ENCODE measurements around the gene DIABLO.

Gene DIABLO

DNA sequence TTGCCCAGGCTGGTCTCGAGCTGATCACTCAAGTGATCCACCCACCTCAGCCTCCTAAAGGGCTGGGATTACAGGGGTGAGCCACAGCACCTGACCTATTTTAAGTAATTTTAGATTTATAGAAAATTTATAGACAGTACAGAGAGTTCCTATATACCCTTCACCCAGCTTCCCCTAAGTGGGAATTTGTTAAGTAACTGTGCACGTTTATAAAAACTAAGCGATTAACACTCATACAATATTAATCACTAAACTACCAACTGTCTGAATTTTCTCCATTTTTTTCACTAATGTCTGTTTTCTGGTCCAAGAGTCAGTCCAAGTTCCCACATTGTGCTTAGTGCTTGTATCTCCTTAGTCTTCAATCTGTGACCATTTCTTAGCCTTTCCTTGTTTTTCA lies 57.4 kb downstream of the DIABLO start:
- TF ChIP-seq CTCF (IDR thresholded peaks at IDR 0.05; ENCODE audit: low read depth, low read length): no peak
- no peak overlapping the region for H3K4me3 ChIP-seq (ENCODE audit: low read depth, low read length)

GRCh38 chr12:122167356-122167925 lies 58.4 kb downstream of the DIABLO start:
- TF ChIP-seq CTCF (IDR thresholded peaks at IDR 0.05; ENCODE audit: low read depth, low read length): no peak
- no peak overlapping the region for H3K4me3 ChIP-seq (ENCODE audit: low read depth, low read length)

GRCh38 chr12:122166422-122167349 lies 59.2 kb downstream of the DIABLO start:
- no peak overlapping the region for H3K4me3 ChIP-seq (ENCODE audit: low read depth, low read length)
- TF ChIP-seq CTCF (IDR thresholded peaks at IDR 0.05; ENCODE audit: low read depth, low read length): no peak

- no peak overlapping the region for H3K4me3 ChIP-seq (ENCODE audit: low read depth, low read length)
- no peak for TF ChIP-seq CTCF (IDR thresholded peaks at IDR 0.05; ENCODE audit: low read depth, low read length)
These were observed 62.9 kb downstream of the DIABLO start for GRCh38 chr12:122162976-122163375.

- TF ChIP-seq CTCF (IDR thresholded peaks at IDR 0.05; ENCODE audit: low read depth, low read length): no peak
- H3K4me3 ChIP-seq (ENCODE audit: low read depth, low read length): no peak overlapping the region
These were observed 64.2 kb downstream of the DIABLO start for GRCh38 chr12:122161682-122162081.

DNA sequence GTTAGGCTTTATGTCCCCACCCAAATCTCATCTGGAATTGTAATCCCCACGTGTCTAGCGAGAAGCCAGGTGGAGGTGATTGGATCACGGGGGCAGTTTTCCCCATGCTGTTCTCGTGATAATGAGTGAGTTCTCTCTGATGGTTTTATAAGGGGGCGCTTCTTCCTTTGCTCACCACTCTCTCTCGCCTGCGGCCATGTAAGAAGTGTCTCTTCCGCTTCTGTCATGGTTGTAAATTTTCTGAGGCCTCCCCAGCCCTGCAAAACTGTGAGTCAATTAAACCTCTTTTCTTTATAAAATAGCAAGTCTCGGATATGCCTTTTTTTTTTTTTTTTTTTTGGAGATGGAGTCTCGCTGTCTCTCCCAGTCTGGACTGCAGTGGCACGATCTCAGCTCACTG lies 65.1 kb downstream of the DIABLO start:
- no peak overlapping the region for H3K4me3 ChIP-seq (ENCODE audit: low read depth, low read length)
- no peak for TF ChIP-seq CTCF (IDR thresholded peaks at IDR 0.05; ENCODE audit: low read depth, low read length)

DNA sequence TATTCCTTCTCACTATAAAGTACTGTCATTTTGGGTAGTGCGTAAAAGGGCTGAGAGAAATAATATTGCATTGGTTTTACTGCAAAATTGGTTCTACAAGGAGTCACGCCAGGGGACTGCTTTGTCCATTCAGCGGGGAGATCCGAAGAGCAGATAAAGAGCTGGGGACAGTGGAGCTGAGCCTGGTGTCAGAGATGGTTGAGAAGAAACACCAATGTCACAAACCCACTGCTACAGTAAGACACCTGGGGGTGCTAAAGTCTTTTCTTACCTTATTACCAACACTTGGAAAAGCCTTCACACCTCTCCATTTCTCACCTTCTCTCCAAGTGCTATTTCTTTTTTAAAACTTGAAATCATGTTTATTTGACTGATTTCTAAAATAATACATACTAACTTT lies 66.0 kb downstream of the DIABLO start:
- TF ChIP-seq CTCF (IDR thresholded peaks at IDR 0.05; ENCODE audit: low read depth, low read length): no peak
- no peak overlapping the region for H3K4me3 ChIP-seq (ENCODE audit: low read depth, low read length)
